DND-41 (cell line): ENCODE results near the gene CCDC43.
"Not testable (repeated sequence)": the region's sequence is repeated elsewhere in the genome, so short reads cannot be mapped to it uniquely, and the experiment has no call there.

ENCODE experiments used
- ATAC-seq: fragments of 200-7000 bp; cut with Tn5 transposase; 3 replicates; pipeline ENCODE4 v1.9.1; 2021; ENCODE audit warnings: low read depth; ENCODE audit not compliant: insufficient read depth
- DNase-seq: peaks from one replicate; pipeline ENCODE4 v3.0.0-alpha.2; 2020
- H2AFZ ChIP-seq: 2 replicates; pipeline ENCODE4 v1.6.0; 2012; ENCODE audit warnings: low read depth, low read length
- H3K27ac ChIP-seq: 2 replicates; pipeline ENCODE4 v1.5.1; 2012; ENCODE audit warnings: low read length, inconsistent platforms
- H3K27me3 ChIP-seq: fragments of 200-600 bp; sonication (generic); 2 replicates; pipeline ENCODE4 v1.6.0; 2012; ENCODE audit warnings: low read length, mild to moderate bottlenecking, inconsistent platforms; ENCODE audit not compliant: insufficient read depth, poor library complexity
- H3K36me3 ChIP-seq: 2 replicates; pipeline ENCODE4 v1.5.1; 2012; ENCODE audit warnings: low read length, inconsistent platforms; ENCODE audit not compliant: insufficient read depth
- H3K4me1 ChIP-seq: 2 replicates; pipeline ENCODE4 v1.5.1; 2012; ENCODE audit warnings: mild to moderate bottlenecking, low read length; ENCODE audit not compliant: insufficient read depth
- H3K4me2 ChIP-seq: 2 replicates; pipeline ENCODE4 v1.6.0; 2012; ENCODE audit warnings: mild to moderate bottlenecking, moderate library complexity, low read length, inconsistent platforms; ENCODE audit not compliant: insufficient read depth
- H3K4me3 ChIP-seq, 2 experiments: fragments of 200-600 bp in 1 of 2; shearing (Covaris generic) in 1 of 2; 2 replicates each; pipeline ENCODE4 v1.5.1; 2012 to 2016; ENCODE audit warnings: inconsistent platforms in 2 of 2, low read length in 2 of 2, mild to moderate bottlenecking in 2 of 2, low read depth in 1 of 2, moderate library complexity in 1 of 2
- H3K79me2 ChIP-seq: 2 replicates; pipeline ENCODE4 v1.6.0; 2012; ENCODE audit warnings: low read length, inconsistent platforms; ENCODE audit not compliant: insufficient read depth
- H3K9ac ChIP-seq: 2 replicates; pipeline ENCODE4 v1.6.0; 2012; ENCODE audit warnings: low read depth, mild to moderate bottlenecking, inconsistent platforms, low read length, moderate library complexity
- H3K9me3 ChIP-seq: 2 replicates; pipeline ENCODE4 v1.5.1; 2012; ENCODE audit warnings: low read length, moderate library complexity, mild to moderate bottlenecking, inconsistent platforms; ENCODE audit not compliant: insufficient read depth, severe bottlenecking
- H4K20me1 ChIP-seq: 2 replicates; pipeline ENCODE4 v1.6.0; 2012; ENCODE audit warnings: low read length; ENCODE audit not compliant: insufficient read depth
- EZH2 ChIP-seq: IDR thresholded peaks from 3 replicates; pipeline ENCODE4 v1.6.1; 2012; ENCODE audit warnings: borderline replicate concordance, low read depth, mild to moderate bottlenecking, moderate library complexity, low read length, inconsistent platforms; ENCODE audit not compliant: severe bottlenecking
- TF ChIP-seq, protein P1 (sequence below): IDR thresholded peaks from 2 replicates; pipeline ENCODE4 v1.5.1; 2012; ENCODE audit warnings: borderline replicate concordance, low read length, moderate library complexity, mild to moderate bottlenecking; ENCODE audit not compliant: poor library complexity, severe bottlenecking; ENCODE audit errors: extremely low read depth

Gene CCDC43

DNA sequence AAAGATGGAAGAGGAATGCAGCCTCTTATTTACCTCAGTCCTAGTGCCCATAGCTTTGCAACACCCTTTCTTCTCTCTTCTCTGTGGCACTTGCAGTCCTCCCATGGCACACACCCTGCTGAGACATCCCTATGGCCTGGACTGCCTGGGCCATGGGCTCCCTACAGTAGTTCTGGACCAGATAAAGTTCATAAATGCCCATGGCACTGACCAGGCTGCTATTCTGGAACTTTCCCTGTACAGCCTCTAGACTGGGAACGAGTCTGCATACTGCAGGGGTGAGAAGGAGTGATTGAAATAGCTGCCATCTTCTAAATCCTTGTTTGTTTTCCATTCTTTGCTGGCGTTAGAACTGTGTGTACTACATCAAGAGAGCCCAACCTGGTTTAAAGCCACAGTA lies 44.7 kb upstream of the CCDC43 start:
- Histone ChIP-seq H2AFZ (no peak overlapping the region), H3K4me3 (no peak overlapping the region), H3K27ac (no peak overlapping the region), H3K36me3 (peaks cover 63% of the 10 kb centered on the region), H3K9ac (no peak overlapping the region), H3K27me3 (no peaks in the 10 kb centered on the region), H4K20me1 (no peaks in the 10 kb centered on the region), H3K9me3 (no peaks in the 10 kb centered on the region), H3K4me1 (no peaks in the 10 kb centered on the region), H3K4me2 (no peak overlapping the region), H3K79me2 (no peaks in the 10 kb centered on the region)
- TF ChIP-seq, protein P1, sequence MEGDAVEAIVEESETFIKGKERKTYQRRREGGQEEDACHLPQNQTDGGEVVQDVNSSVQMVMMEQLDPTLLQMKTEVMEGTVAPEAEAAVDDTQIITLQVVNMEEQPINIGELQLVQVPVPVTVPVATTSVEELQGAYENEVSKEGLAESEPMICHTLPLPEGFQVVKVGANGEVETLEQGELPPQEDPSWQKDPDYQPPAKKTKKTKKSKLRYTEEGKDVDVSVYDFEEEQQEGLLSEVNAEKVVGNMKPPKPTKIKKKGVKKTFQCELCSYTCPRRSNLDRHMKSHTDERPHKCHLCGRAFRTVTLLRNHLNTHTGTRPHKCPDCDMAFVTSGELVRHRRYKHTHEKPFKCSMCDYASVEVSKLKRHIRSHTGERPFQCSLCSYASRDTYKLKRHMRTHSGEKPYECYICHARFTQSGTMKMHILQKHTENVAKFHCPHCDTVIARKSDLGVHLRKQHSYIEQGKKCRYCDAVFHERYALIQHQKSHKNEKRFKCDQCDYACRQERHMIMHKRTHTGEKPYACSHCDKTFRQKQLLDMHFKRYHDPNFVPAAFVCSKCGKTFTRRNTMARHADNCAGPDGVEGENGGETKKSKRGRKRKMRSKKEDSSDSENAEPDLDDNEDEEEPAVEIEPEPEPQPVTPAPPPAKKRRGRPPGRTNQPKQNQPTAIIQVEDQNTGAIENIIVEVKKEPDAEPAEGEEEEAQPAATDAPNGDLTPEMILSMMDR = no peak
- no peak for TF ChIP-seq EZH2
- DNase-seq = no peak
- no peak for ATAC-seq

DNA sequence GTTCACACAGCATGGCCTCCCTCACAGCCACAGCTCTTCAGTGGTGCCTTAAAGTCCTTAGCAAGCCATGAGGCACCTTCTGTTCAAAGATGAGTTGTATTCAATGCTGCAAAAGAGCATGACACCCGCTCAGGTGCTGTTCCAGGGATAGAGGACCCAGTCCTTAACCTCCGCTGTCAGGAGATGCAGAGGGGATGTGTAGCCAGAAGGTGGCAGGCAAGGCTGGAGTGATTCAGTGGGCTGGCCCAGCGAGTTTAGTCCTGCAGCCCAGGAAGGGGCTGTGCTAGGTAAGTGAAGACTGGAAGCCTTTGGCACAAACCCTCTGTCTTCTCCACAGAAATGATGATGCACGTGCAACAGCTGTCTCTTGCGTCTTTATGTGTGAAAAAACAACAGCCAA lies 44.2 kb upstream of the CCDC43 start:
- Histone ChIP-seq H3K79me2 (no peaks in the 10 kb centered on the region), H4K20me1 (no peaks in the 10 kb centered on the region), H3K36me3 (peaks cover 59% of the 10 kb centered on the region), H3K9ac (no peak overlapping the region), H3K27me3 (no peaks in the 10 kb centered on the region), H3K9me3 (no peaks in the 10 kb centered on the region), H3K4me3 (no peak overlapping the region), H3K27ac (no peak overlapping the region), H2AFZ (no peak overlapping the region), H3K4me1 (no peaks in the 10 kb centered on the region), H3K4me2 (no peak overlapping the region)
- DNase-seq = no peak
- TF ChIP-seq, protein P1 = peak; percentile 51
- no peak for TF ChIP-seq EZH2
- peak; percentile 69 for ATAC-seq

DNA sequence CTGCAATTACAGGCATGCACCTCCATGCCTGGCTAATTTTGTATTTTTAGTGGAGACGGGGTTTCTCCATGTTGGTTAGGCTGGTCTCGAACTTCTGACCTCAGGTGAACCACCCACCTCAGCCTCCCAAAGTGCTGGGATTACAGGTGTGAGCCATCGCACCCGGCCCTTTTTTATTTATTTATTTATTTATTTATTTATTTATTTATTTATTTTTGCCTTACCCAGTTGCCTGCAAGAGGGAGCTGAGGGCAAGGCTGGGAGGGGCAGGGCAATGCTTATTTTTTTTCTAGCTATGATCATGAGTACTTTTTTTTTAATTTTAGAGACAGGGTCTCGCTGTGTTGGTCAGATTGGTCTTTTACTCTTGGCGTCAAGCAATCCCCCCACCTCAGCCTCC lies 36.5 kb upstream of the CCDC43 start:
- not testable (repeated sequence) for H3K27ac ChIP-seq, H3K9ac ChIP-seq, H3K27me3 ChIP-seq, H3K9me3 ChIP-seq, H2AFZ ChIP-seq, H3K79me2 ChIP-seq, H3K4me1 ChIP-seq, H4K20me1 ChIP-seq, H3K4me3 ChIP-seq, H3K4me2 ChIP-seq, ATAC-seq, DNase-seq
- peaks cover 62% of the 10 kb centered on the region for H3K36me3 ChIP-seq

DNA sequence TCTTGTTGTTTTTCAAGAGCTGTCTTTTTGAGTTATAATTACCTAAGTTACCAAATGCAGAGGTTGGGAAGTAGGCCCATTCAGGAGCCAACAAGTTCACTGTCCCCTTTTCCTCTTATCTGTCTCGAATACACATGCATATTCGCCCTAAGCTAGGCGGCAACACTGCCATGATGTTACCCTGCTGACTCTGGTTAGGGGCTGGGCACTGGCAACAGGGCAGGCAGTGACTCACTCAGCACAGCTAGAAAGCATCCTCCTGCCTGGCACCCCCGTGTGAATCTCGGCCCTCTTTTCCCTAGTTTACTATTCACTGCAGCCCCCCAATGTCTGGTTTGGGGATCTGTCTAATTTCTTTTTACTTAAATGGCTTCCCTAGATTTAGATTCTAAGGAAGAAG lies 32.7 kb upstream of the CCDC43 start:
- H3K4me3 ChIP-seq = no peak overlapping the region
- H3K4me1 ChIP-seq = no peaks in the 10 kb centered on the region
- ATAC-seq (no peak), DNase-seq (no peak)
- peaks cover 50% of the 10 kb centered on the region for H3K36me3 ChIP-seq
- no peaks in the 10 kb centered on the region for H3K79me2 ChIP-seq
- H3K9me3 ChIP-seq = no peaks in the 10 kb centered on the region
- H3K4me2 ChIP-seq = no peak overlapping the region
- no peaks in the 10 kb centered on the region for H3K27me3 ChIP-seq
- no peak for TF ChIP-seq EZH2
- TF ChIP-seq, protein P1 = no peak
- H4K20me1 ChIP-seq = no peaks in the 10 kb centered on the region
- no peak overlapping the region for H3K27ac ChIP-seq
- H2AFZ ChIP-seq = no peak overlapping the region
- H3K9ac ChIP-seq = no peak overlapping the region
